MCF 10A (cell line): ENCODE measurements around the gene DYRK2. TPM values are rescaled to one million over a fixed set of nuclear protein-coding genes. Genes with fewer than 3 reads are reported as not detected.

Experiments used
- BruUV-seq: library from RNA; stranded (reverse); fragments of 400-500 nt; replicated peaks from 2 replicates; lab custom pipeline; 2021; lab: Mats Ljungman, UMichigan
- CTCF ChIA-PET: fragments of 300-600 bp; sonication (Branson Sonifier 250); formaldehyde crosslinking; extraction: SDS; loops from one replicate; lab custom pipeline; 2021; ENCODE audit warnings: antibody characterized with exemption, inconsistent platforms; lab: Yijun Ruan, JAX
- POLR2A ChIA-PET: fragments of 300-600, 350-650 bp; sonication (Branson Sonifier 250); formaldehyde crosslinking; extraction: SDS; loops from one replicate; lab custom pipeline; 2020; ENCODE audit warnings: antibody characterized with exemption, inconsistent platforms; lab: Yijun Ruan, JAX
- DNase-seq: peaks from one replicate; pipeline ENCODE4 v3.0.0-alpha.2; 2018; ENCODE audit not compliant: unreplicated experiment
- H3K27ac Mint-ChIP-seq: one replicate; pipeline ENCODE4 v1.8.0; 2022; ENCODE audit warnings: mild to moderate bottlenecking, low read depth, mixed read lengths; ENCODE audit not compliant: unreplicated experiment
- H3K27me3 Mint-ChIP-seq: one replicate; pipeline ENCODE4 v1.8.0; 2022; ENCODE audit warnings: mixed read lengths; ENCODE audit not compliant: insufficient read depth, unreplicated experiment
- H3K36me3 Mint-ChIP-seq: one replicate; pipeline ENCODE4 v1.8.0; 2022; ENCODE audit warnings: mild to moderate bottlenecking, moderate library complexity, mixed read lengths; ENCODE audit not compliant: insufficient read depth, unreplicated experiment
- H3K4me1 Mint-ChIP-seq: one replicate; pipeline ENCODE4 v1.8.0; 2022; ENCODE audit warnings: mixed read lengths; ENCODE audit not compliant: insufficient read depth, unreplicated experiment
- H3K4me3 Mint-ChIP-seq: one replicate; pipeline ENCODE4 v1.8.0; 2022; ENCODE audit warnings: mild to moderate bottlenecking, moderate library complexity, mixed read lengths; ENCODE audit not compliant: unreplicated experiment
- H3K9me3 Mint-ChIP-seq: one replicate; pipeline ENCODE4 v1.8.0; 2022; ENCODE audit warnings: mixed read lengths; ENCODE audit not compliant: unreplicated experiment
- intact Hi-C: fragments of 100-400 bp; cut with micrococcal nuclease; formaldehyde crosslinking; loops from 2 replicates; pipeline ENCODE4 v1.14.1; 2022
- total RNA-seq: library from RNA; stranded (reverse); gene quantifications from 2 replicates; pipeline ENCODE4 v1.2.3, GENCODE V29; 2022
- TF ChIP-seq, protein P1 (sequence below): fragments of 200-600 bp; IDR thresholded peaks from one replicate; pipeline ENCODE4 v1.8.0; 2022; ENCODE audit warnings: antibody characterized with exemption, mild to moderate bottlenecking; ENCODE audit not compliant: unreplicated experiment

Gene DYRK2
- total RNA-seq, 1 experiment from 2014 or later: 24.6 TPM

DNA sequence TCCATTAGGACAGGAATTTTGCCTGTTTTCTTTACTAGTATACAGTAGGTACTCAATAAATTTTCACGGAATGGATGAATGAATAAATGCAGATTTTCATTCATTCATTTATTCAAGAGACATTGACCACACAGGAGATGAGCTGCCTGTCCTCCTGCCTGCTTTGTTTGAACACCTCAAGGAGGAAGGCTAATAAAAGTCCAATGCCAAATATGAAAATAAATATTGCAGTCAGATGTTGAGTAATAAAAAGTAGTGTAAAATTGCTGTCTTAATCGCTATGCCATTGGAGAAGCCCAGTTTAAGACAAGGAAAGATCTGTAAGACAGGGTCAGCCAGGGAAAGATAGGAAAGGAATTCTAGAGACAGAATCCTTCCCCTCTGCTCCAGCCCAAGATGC lies 47.4 kb downstream of the DYRK2 start:
- no peaks in the 10 kb centered on the region for H3K9me3 Mint-ChIP-seq
- TF ChIP-seq, protein P1, sequence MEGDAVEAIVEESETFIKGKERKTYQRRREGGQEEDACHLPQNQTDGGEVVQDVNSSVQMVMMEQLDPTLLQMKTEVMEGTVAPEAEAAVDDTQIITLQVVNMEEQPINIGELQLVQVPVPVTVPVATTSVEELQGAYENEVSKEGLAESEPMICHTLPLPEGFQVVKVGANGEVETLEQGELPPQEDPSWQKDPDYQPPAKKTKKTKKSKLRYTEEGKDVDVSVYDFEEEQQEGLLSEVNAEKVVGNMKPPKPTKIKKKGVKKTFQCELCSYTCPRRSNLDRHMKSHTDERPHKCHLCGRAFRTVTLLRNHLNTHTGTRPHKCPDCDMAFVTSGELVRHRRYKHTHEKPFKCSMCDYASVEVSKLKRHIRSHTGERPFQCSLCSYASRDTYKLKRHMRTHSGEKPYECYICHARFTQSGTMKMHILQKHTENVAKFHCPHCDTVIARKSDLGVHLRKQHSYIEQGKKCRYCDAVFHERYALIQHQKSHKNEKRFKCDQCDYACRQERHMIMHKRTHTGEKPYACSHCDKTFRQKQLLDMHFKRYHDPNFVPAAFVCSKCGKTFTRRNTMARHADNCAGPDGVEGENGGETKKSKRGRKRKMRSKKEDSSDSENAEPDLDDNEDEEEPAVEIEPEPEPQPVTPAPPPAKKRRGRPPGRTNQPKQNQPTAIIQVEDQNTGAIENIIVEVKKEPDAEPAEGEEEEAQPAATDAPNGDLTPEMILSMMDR: no peak
- BruUV-seq: no TSS peak
- no peaks in the 10 kb centered on the region for H3K36me3 Mint-ChIP-seq
- no peak overlapping the region for H3K4me3 Mint-ChIP-seq
- DNase-seq: no peak
- POLR2A ChIA-PET: no interaction called here
- intact Hi-C loops: no loop called here
- H3K27me3 Mint-ChIP-seq: no peaks in the 10 kb centered on the region
- CTCF ChIA-PET: interaction anchor here (0.6 kb wide), 1 partner anchor 96 kb away, joined by 3 read pairs; no protein-coding TSS in a partner anchor
- H3K27ac Mint-ChIP-seq: no peak overlapping the region
- H3K4me1 Mint-ChIP-seq: peaks cover 19% of the 10 kb centered on the region

DNA sequence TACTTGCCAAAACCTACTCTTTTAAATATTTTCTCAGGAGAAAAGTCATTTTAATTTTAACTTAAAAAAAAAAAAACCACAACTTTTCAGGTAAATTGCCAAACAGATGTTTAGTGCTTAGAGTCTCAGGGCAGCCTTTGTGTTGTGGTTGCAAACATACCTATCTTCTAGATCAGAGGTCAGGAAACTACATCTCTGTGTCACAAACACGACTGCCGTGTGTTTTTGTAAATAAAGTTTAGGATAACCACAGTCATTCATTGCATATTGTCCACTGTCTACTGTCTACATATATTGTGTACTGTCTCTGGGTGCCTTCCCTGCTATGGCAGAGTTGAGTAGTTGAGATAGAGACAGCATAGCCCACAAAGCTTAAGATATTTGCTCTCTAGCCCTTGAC lies 48.9 kb downstream of the DYRK2 start:
- peaks cover 19% of the 10 kb centered on the region for H3K4me1 Mint-ChIP-seq
- no peaks in the 10 kb centered on the region for H3K36me3 Mint-ChIP-seq
- no peak overlapping the region for H3K27ac Mint-ChIP-seq
- BruUV-seq: no TSS peak
- ChIA-PET CTCF (no interaction called here), POLR2A (no interaction called here)
- no peaks in the 10 kb centered on the region for H3K27me3 Mint-ChIP-seq
- DNase-seq: peak; percentile 37
- TF ChIP-seq, protein P1: no peak
- H3K4me3 Mint-ChIP-seq: no peak overlapping the region
- intact Hi-C loops: no loop called here
- H3K9me3 Mint-ChIP-seq: no peaks in the 10 kb centered on the region

DNA sequence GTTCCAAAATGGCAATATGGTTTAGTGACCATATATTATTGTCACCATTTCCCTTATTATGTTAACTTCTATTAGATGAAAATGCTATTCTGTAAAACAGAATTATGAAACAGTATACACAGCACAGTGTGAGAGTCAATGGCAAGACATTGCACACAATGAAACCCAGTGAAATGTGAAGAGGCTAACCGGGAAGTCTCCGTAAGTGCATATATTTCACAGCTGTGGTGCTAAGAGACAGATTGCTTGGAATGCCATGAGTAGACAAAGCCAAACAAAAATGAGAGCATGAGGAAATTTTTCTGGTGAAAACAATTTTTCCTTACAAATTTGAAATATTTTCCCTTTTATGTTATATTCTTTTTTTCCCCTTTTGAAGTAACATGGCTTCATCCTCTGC lies 49.4 kb downstream of the DYRK2 start:
- BruUV-seq: no TSS peak
- peaks cover 19% of the 10 kb centered on the region for H3K4me1 Mint-ChIP-seq
- TF ChIP-seq, protein P1: no peak
- H3K9me3 Mint-ChIP-seq: no peaks in the 10 kb centered on the region
- ChIA-PET POLR2A (no interaction called here), CTCF (no interaction called here)
- H3K27me3 Mint-ChIP-seq: no peaks in the 10 kb centered on the region
- no peaks in the 10 kb centered on the region for H3K36me3 Mint-ChIP-seq
- peak overlapping the region; percentile 66 for H3K4me3 Mint-ChIP-seq
- no peak overlapping the region for H3K27ac Mint-ChIP-seq
- no peak for DNase-seq
- intact Hi-C loops: no loop called here

DNA sequence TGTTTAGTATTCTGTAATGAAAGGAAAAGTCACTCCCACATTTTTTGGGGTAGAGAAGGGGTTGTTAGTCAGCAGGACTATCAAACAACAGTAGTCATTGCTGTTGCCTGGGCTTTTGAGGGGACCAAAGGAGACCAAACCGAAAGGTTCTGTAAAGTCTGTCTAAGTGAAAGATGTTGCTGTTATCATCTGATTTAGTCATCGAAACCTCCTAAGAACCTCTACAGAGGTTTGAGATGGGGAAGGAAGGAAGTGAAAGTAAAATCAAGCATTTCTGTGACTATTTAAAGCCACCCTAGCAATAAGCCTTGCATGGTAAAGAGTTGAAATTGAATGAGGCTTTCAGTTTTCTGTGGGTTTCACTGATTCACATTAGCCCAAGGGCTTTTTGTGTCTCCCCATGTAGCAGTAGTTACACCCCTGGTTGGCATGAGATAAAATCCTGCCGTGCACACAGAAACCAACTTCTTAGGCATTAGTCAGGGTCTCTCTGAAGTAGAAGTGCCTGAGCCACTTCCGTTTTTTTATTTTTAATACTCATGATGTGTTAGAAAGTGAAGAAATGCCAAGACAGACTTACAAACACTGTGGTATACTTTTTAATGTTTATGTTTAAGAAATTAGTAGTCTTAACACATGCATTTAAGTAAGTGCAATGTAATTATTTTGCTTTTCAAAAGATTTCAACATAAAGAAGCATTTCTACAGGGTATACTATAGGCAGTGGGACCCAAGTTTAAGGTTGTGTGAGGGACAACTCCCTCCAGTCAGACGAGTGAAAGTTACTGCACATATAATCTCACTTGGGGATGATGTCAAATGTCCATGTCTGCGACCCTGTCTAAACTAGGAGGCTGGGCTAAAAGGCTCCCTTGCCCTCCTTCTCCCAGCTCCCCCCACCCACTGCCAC lies 50.4 kb downstream of the DYRK2 start:
- peak; percentile 66 for DNase-seq
- Mint-ChIP-seq H3K27ac (no peak overlapping the region), H3K36me3 (no peaks in the 10 kb centered on the region), H3K27me3 (no peaks in the 10 kb centered on the region), H3K4me1 (peaks cover 19% of the 10 kb centered on the region), H3K4me3 (peak overlapping the region; percentile 66), H3K9me3 (no peaks in the 10 kb centered on the region)
- no TSS peak for BruUV-seq
- POLR2A ChIA-PET: interaction anchor here (1.0 kb wide), 1 partner anchor 23 kb away, joined by 3 read pairs; no protein-coding TSS in a partner anchor
- intact Hi-C loops: no loop called here
- CTCF ChIA-PET: interaction anchor here (0.7 to 1.2 kb wide), 3 partner anchors 13 to 347 kb away, joined by 4 to 5 read pairs (median 4); no protein-coding TSS in a partner anchor
- TF ChIP-seq, protein P1: no peak
